Measurements from ENCODE around the gene ZMYND11.

ZMYND11 gene

GRCh38 chr10:190216-190615, 55.0 kb downstream of the ZMYND11 start:
- in situ Hi-C loops (cut with MboI; ENCODE audit: low sequenced_read_pairs): no loop called here

- in situ Hi-C loops (cut with MboI; ENCODE audit: low sequenced_read_pairs): no loop called here
Measured at GRCh38 chr10:191703-192518, 56.7 kb downstream of the ZMYND11 start.

GRCh38 chr10:194281-194680, 59.0 kb downstream of the ZMYND11 start:
- in situ Hi-C loops (cut with MboI; ENCODE audit: low sequenced_read_pairs): no loop called here

GRCh38 chr10:200405-200804, 65.2 kb downstream of the ZMYND11 start:
- in situ Hi-C loops (cut with MboI; ENCODE audit: low sequenced_read_pairs): no loop called here

GRCh38 chr10:201328-201771, 66.1 kb downstream of the ZMYND11 start:
- in situ Hi-C loops (cut with MboI; ENCODE audit: low sequenced_read_pairs): no loop called here

GRCh38 chr10:208616-209015, 73.4 kb downstream of the ZMYND11 start:
- in situ Hi-C loops (cut with MboI; ENCODE audit: low sequenced_read_pairs): no loop called here

GRCh38 chr10:209357-209756, 74.1 kb downstream of the ZMYND11 start:
- in situ Hi-C loops (cut with MboI; ENCODE audit: low sequenced_read_pairs): no loop called here

GRCh38 chr10:210297-210696, 75.0 kb downstream of the ZMYND11 start:
- in situ Hi-C loops (cut with MboI; ENCODE audit: low sequenced_read_pairs): no loop called here

- in situ Hi-C loops (cut with MboI; ENCODE audit: low sequenced_read_pairs): no loop called here
Measured at GRCh38 chr10:215444-215843, 80.2 kb downstream of the ZMYND11 start.

- in situ Hi-C loops (cut with MboI; ENCODE audit: low sequenced_read_pairs): no loop called here
Measured at GRCh38 chr10:218798-219197, 83.5 kb downstream of the ZMYND11 start.

- in situ Hi-C loops (cut with MboI; ENCODE audit: low sequenced_read_pairs): no loop called here
Measured at GRCh38 chr10:219731-220472, 84.6 kb downstream of the ZMYND11 start.

- in situ Hi-C loops (cut with MboI; ENCODE audit: low sequenced_read_pairs): no loop called here
Measured at GRCh38 chr10:224571-224970, 89.3 kb downstream of the ZMYND11 start.

GRCh38 chr10:226018-226417, 90.8 kb downstream of the ZMYND11 start:
- in situ Hi-C loops (cut with MboI; ENCODE audit: low sequenced_read_pairs): no loop called here

GRCh38 chr10:227014-227413, 91.8 kb downstream of the ZMYND11 start:
- in situ Hi-C loops (cut with MboI; ENCODE audit: low sequenced_read_pairs): no loop called here

- in situ Hi-C loops (cut with MboI; ENCODE audit: low sequenced_read_pairs): no loop called here
Measured at GRCh38 chr10:228366-228765, 93.1 kb downstream of the ZMYND11 start.

GRCh38 chr10:230758-231157, 95.5 kb downstream of the ZMYND11 start:
- in situ Hi-C loops (cut with MboI; ENCODE audit: low sequenced_read_pairs): no loop called here

- in situ Hi-C loops (cut with MboI; ENCODE audit: low sequenced_read_pairs): no loop called here
Measured at GRCh38 chr10:232061-232460, 96.8 kb downstream of the ZMYND11 start.

GRCh38 chr10:232878-233277, 97.6 kb downstream of the ZMYND11 start:
- in situ Hi-C loops (cut with MboI; ENCODE audit: low sequenced_read_pairs): no loop called here

GRCh38 chr10:234708-235406, 99.6 kb downstream of the ZMYND11 start:
- in situ Hi-C loops (cut with MboI; ENCODE audit: low sequenced_read_pairs): no loop called here

- in situ Hi-C loops (cut with MboI; ENCODE audit: low sequenced_read_pairs): no loop called here
Measured at GRCh38 chr10:235915-236314, 100.7 kb downstream of the ZMYND11 start.

GRCh38 chr10:239109-239508, 103.9 kb downstream of the ZMYND11 start:
- in situ Hi-C loops (cut with MboI; ENCODE audit: low sequenced_read_pairs): no loop called here

GRCh38 chr10:241451-241850, 106.2 kb downstream of the ZMYND11 start:
- in situ Hi-C loops (cut with MboI; ENCODE audit: low sequenced_read_pairs): no loop called here

Data from HL-60/S4 (cell line).